ENCODE results near the gene DSEL. TPM values are rescaled to one million over a fixed set of nuclear protein-coding genes. Genes with fewer than 3 reads are reported as not detected.

Gene DSEL
- total and polyA plus RNA-seq, 2 of the 4 experiments (the other 2 are of a cell fraction), result 16.8 to 100 TPM

GRCh38 chr18:67525328-67526099 is 9.0 kb upstream of the DSEL start (continued):
- TF ChIP-seq SMC3 (IDR thresholded peaks at IDR 0.05; ENCODE audit: low read depth, low read length) (no peak), POLR2A (IDR thresholded peaks at IDR 0.05; ENCODE audit: low read depth, low read length) (no peak), MAZ (IDR thresholded peaks at IDR 0.05; ENCODE audit: borderline replicate concordance, low read depth, low read length) (no peak)

- ATAC-seq (ENCODE audit: low read depth), result no peak
- Histone ChIP-seq H3K27ac (ENCODE audit: insufficient read depth, low read length) (peak overlapping the region; percentile 74; the same call in 1 of the 2 replicates), H4K91ac (ENCODE audit: insufficient read depth, low read depth, low read length) (no peak overlapping the region), H3K56ac (ENCODE audit: extremely low read depth, insufficient read depth, low read length) (no peak overlapping the region), H2AK5ac (ENCODE audit: low read depth, low read length) (no peak overlapping the region), H2BK120ac (ENCODE audit: low read depth, low read length) (peak overlapping the region; percentile 71), H3K9me1 (ENCODE audit: insufficient read depth, low read length) (peaks cover 7% of the 10 kb centered on the region; the same call in 1 of the 2 replicates), H3K14ac (replicated peaks; ENCODE audit: low read depth, low read length) (peak overlapping the region; percentile 22; the same call in 1 of the 2 replicates), H2BK20ac (ENCODE audit: low read depth, low read length) (peak overlapping the region; percentile 21; the same call in 1 of the 2 replicates), H4K5ac (ENCODE audit: low read depth, low read length) (peak overlapping the region; percentile 61; the same call in 1 of the 2 replicates), H3K9ac (ENCODE audit: low read depth, low read length) (no peak overlapping the region), H2BK5ac (ENCODE audit: low read depth, low read length, poor library complexity, severe bottlenecking) (peak overlapping the region; percentile 55), H3K27me3 (ENCODE audit: control insufficient read depth, insufficient read depth, low read length) (no peaks in the 10 kb centered on the region), H3K4me2 (ENCODE audit: low read depth, low read length) (peak overlapping the region; percentile 73), H3K9me3 (ENCODE audit: control insufficient read depth, insufficient read depth, low read length) (no peaks in the 10 kb centered on the region), H4K8ac (ENCODE audit: low read depth in 2 of 2, low read length in 2 of 2) (peak overlapping the region in 1 of 2 experiments; percentile 11; a peak in 1 of 4 replicates), H3K18ac (ENCODE audit: low read depth, low read length) (peak overlapping the region; percentile 67), H3K4me3 (ENCODE audit: insufficient read depth, low read depth, low read length) (no peak overlapping the region), H2AK9ac (replicated peaks; ENCODE audit: low read depth, low read length, poor library complexity) (no peak overlapping the region), H3K36me3 (ENCODE audit: control insufficient read depth, insufficient read depth, low read length) (no peaks in the 10 kb centered on the region), H2AFZ (replicated peaks; ENCODE audit: low read length, poor library complexity) (no peak overlapping the region), H3K23ac (ENCODE audit: low read depth, low read length) (peak overlapping the region; percentile 55; the same call in 1 of the 2 replicates), H3K79me1 (ENCODE audit: low read depth in 1 of 2, low read length in 2 of 2) (peaks cover 0 to 14% of the 10 kb centered on the region in 2 experiments; a peak in 2 of 4 replicates), H3K4me1 (ENCODE audit: control insufficient read depth, insufficient read depth, low read length) (peaks cover 9% of the 10 kb centered on the region), H2BK15ac (ENCODE audit: low read depth, low read length) (peak overlapping the region; percentile 69; the same call in 2 of the 3 replicates), H4K20me1 (ENCODE audit: insufficient read depth, low read length) (no peaks in the 10 kb centered on the region; the same call in 1 of the 2 replicates), H3K4ac (ENCODE audit: low read depth, low read length) (peak overlapping the region; percentile 9; the same call in 1 of the 2 replicates)
- in situ Hi-C loops (cut with MboI; ENCODE audit: low sequenced_read_pairs) (no loop called here), intact Hi-C loops (cut with micrococcal nuclease) (loop anchor here (1.0 kb wide), 1 partner anchor 1215 kb away; no protein-coding TSS in a partner anchor), dilution Hi-C loops (cut with HindIII; ENCODE audit: low sequenced_read_pairs, unreplicated experiment) (no loop called here)
- no CpG with 5 or more reads among the region's 2 CpGs for WGBS, 2 experiments (ENCODE audit: extremely low coverage in 2 of 2, insufficient read length in 1 of 2)
- BruUV-seq (replicated peaks), result no TSS peak
- ChIA-PET CTCF (no interaction called here), POLR2A (ENCODE audit: unreplicated experiment) (no interaction called here)
- DNase-seq, result peak; percentile 76
- TF ChIP-seq RAD21 (IDR thresholded peaks at IDR 0.05; ENCODE audit: low read length), result no peak
- no peak for TF ChIP-seq FOS (IDR thresholded peaks at IDR 0.05; ENCODE audit: low read depth, low read length)
- TF ChIP-seq CEBPB (IDR thresholded peaks at IDR 0.05; ENCODE audit: low read depth, low read length), result peak; percentile 75
- TF ChIP-seq MXI1 (IDR thresholded peaks at IDR 0.05; ENCODE audit: borderline replicate concordance, low read depth, low read length), result no peak
Measured at GRCh38 chr18:67520351-67520921, 3.9 kb upstream of the DSEL start.

Data from IMR-90 (cell line).